ENCODE measurements around the gene CTNNA1.

The CTNNA1 gene

DNA sequence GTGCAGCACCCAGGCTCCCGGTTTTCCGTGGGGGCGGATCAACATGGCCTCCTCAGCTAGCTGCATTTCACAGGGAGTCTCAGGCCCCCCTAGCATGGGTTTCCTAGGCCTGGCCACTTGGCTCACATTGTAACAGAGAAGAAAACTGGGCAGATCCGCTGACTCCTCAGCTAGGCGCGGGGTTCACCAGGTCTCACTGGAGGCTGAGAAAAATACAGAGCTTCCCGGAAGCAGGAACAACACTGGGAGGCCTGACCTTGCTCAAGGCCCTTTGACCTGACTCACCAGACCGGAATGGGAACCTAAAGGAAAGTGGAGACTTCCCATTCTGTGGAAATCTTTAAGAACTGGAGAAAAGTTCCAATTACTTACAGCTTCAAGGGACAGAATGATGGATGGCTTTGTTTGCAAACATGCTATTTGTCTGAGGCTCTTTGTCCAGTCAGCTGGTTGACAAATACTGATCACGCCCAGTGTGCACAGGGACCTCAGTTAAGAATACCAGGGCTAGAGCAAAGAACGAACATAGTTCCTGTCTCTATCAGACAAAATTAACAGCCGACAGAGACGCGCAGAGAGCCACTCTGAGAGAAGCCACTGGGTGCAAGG, 210.6 kb downstream of the CTNNA1 start:
- no peak for DNase-seq

DNA sequence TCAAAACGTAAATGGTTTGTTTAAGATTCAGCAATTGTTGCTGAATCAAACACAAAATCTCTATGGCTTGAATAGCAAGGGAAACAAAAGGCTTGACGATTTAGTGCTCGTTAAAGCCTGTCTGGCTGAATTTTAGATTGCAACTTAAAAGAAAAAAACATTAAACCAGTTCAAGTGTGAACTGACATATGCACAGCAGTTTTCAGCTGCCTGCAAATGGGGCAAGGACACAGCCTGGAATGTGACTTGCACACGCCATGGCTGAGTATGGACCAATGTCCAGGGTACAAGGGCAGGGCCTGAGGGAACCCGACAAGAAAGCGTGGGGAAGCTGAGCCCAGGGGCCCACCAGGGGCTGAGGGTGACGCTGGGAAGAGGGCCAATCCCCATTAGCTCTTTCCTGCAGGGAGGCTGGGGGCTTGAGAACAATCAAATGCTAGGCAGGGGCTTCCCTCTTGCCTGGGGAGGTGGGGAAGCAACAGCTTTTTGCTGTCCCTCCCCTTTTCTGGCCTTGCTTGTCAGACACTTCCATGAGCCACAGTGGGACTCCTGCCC, 211.5 kb downstream of the CTNNA1 start:
- no peak for DNase-seq

DNA sequence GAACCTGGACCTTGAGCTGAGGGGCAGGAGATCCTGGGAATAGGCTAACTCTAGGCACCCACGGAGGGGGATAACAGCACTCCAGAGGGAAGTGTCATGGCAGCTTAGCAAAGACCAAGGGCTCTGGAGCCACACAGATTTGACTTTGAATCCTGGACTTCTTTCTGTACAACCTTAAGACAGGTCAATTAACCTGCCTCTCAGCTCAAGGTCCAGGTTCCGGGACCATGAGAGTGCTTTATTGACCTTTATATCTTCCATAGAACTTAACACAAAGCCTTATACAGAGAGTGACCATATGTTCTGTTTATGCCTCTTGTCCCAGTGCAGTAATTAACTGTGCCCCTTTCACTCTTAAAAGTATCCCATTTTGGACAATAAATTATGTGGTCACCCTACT, 212.4 kb downstream of the CTNNA1 start:
- DNase-seq: no peak

DNA sequence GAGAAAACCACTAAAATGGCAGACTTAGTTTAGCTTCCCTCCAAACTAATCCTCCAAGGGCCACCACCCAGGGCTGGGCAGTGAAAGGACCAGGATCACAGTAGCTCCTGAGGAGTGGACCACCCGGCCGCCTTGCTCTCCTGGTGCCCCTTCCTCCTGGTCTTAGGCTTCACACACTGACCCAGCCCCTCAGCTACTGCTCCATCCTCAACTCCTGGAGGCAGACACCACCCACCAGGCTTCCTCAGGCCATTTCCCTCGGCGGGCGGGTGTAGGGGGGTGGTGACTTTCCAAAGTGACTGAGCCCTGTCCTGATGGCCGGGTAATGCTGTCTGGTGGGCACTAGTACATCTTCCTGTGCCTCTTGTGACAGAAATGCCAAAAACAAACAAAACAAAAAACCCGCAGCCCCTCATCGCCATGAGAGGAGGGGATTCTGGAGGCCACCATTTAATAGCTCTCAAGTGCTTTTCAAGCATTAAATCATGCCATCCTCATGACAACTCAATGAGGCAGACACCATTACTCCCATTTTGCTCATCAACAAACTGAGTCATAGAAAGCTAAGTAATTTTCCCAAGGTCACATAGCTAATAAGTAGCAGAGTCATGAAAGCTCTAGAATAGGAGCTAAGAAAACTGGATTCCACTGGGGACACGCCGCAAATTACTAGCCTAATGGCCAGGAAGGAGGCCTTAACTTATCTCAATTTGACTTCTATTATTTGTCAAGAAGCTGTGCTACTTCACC, 213.2 kb downstream of the CTNNA1 start:
- DNase-seq: no peak

DNA sequence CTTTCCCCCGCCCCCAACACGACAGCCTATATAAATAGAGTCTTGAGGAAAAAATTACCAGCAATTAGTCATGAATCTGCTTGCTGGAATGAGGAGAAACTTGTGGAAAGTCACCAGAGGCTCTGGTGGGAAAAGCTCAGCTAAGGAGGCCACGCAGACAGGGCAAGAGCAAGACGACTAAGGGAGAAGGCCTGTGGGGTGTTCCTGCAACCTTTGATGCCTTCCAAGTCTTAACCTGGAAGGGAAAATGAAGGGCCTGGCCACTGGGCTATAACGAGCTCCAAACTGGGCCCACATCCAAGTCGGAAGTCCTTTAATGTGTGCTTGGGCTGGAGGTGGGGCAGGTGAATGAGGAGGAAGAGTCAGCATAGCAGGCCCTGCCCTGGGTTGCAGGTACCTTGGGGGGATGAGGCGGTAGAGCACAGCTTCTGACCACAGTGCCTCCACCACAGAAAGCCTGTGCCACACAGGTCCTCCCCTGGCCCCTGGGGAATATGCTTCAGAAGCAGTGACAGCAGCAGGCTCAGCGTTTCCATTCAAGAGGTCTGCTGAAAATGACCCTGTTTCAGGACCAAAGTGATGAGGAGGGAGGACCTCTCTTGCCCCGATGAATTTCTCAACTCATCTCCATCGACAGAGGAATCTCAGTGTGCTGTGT, 214.7 kb downstream of the CTNNA1 start:
- no peak for DNase-seq

DNA sequence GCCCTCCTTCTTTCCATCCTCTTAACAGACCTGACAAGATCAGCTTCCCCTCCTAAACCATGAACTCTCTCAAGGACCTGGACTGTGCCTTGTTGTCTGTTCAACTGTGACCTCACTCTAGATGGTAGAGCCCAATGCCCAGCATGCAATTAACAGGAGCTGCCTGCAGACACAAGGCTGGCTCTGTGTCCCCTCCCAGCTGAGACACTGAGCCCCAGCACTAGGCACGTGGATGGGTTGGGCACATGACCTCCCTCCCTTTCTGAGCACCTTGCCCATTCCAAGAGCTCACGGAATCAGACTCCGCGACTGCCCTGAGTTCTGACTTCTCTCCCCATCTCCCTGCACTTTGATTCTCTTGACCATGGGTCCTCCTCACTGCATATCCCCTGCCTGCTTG, 215.4 kb downstream of the CTNNA1 start:
- peak in 18 of 56 donors; percentile 19 to 77 (median 35) for DNase-seq

DNA sequence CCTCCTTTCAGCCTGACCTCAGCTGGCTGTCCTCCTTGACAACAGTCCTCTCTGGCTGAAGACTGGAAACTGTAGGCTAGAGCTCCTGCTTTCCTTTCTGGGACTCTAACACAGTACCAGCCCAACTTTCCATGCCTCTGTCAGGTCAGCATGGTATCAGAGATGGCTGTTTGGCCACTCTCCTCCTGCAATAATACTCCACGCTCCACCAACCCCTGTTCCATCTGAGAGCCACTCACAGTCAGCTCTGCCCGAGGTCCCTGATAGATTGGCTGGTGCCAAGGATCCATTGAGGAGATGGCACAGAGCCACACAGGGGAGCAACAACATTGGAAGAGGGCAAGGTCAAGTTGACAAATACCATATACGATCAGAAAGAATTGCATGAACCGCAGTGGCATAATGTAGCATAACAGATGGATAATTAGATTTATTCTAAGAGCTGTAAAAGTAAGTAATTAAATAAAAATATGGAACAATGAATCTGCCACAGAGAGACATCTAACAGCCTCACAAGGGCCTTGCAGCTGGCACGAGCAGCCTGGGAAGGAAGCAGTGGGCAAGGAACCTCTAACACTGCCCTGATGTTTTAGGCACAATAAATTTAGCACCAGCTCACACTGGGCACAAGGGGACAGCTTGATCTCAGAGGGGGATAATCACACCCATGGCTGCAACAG, 216.2 kb downstream of the CTNNA1 start:
- no peak for DNase-seq

DNA sequence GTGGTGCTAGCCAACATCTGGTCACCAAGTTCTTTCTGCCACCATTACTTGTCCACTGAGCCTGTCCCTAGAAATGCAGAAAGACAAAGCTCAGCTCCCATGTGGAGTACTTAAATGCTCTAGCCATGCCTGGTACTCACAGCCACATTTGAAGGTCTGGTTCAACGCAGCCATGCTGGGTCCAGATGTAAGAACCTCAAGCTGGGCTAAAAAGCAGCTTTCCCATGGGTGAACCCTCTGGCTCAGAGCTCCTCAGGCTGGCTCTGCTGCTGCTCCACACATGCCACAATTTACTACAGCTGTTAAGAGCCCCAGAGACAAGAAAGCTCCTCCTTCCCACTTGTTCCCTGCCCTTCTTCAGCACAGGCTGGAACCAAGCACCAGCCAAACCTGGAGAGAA, 219.0 kb downstream of the CTNNA1 start:
- DNase-seq: no peak

DNA sequence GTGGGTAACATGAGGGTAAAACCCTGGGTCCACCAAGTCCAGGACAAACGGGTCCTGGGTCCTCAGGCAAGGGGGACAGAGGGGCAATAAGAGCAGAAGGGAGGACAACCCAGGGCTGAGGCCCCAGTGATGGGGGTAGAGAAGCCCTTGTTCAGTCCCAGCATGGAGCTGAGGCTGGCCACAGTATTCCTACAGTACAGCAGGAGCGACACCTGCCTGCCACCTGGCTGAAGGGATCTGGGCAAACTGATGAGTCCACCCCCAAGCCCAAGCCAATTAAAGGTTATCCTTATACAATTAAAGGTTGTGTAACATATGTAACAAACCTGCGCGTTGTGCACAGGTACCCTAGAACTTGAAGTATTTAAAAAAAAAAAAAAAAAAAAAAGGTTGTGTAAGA, 219.6 kb downstream of the CTNNA1 start:
- DNase-seq: no peak

DNA sequence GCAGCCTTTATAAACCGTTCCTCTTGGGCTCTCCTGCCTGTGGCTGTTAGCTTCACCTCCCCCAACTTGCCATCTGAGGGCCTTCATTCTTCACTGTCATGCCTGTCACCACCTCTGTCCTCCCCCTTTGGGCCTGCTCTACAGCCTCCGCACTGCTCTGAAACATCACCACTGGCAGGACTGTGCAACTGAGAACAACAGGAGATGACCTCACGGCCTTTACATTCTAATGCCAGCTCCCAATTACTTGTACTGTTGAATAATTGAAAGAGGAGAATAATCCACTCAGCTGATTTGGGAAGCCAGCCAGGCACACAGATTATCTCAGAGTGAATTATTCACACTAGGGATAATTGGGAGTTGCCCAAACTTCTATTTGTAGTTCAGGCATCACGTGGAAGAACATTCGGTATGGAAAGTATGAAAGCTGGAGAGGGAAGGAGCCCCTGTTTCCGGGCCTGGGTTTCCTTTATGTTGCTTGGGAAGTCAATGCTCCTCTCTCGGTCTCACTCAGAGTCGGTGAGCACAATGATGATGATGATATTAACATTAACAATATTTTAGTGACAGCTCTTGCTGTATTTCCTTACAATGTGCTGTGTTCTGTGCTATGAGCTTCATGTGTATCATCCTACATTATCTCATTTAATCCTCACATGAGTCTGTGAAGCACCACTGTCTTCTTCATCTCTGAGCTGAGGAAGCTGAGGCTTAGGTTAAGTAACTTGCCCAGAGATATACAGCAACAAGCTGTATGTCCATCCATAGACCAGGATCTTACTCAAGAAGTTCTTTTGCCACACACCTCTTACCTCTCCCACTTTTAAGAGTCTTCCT, 221.2 kb downstream of the CTNNA1 start:
- peak in 37 of 56 donors; percentile 25 to 91 (median 47) for DNase-seq

DNA sequence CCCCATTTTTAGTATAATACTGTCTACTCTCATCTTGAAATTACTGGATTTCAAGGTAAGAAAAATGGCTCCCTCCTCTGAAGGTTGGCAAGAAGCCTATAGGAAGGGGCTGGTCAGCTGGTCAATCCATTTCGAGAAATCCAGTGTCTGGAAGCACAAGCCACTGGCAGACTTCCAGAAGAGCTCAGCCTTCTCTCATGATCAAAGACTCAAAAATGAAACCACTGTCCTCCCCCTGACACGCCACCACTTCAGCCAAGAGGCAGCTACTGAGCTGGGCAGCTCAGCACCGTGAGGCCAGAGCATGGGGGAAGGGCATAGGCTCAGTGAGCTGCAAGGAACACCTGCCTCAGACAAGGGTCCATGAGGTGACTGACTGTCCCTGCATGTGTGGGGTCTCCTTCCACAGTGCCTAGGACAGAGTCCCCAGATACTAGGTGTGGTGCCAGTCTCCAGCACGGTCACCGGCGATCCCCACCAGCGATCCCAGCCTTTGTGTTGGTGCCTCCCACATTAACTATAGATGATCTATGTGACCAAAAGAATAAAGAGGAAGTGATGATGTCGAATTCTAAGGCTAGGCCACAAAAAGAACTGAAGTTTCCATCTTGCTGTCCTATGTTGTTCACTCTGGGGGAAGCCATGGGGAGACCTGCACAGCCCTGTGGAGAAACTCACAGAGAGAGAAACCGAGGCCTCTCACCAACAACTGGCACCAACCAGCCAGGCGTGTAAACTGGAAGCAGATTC, 222.0 kb downstream of the CTNNA1 start:
- peak in 25 of 56 donors; percentile 14 to 78 (median 33) for DNase-seq

DNA sequence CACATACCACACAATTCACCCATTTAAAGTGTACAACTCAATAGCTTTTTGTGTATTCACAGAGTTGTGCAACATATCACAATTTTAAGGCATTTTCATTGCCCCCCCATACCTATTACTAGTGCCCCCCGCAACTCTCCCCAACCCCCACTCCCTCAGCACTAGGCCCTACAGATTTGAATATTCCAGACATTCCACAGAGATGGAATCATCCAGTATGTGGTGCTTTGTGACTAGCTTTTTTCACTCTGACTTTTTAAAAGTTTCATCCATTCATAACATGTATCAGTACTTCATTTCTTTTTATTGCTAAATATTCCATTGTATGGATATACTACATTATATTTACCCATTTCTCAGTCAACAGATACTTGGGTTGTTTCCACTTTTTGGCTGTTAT, 224.9 kb downstream of the CTNNA1 start:
- DNase-seq: no peak

DNA sequence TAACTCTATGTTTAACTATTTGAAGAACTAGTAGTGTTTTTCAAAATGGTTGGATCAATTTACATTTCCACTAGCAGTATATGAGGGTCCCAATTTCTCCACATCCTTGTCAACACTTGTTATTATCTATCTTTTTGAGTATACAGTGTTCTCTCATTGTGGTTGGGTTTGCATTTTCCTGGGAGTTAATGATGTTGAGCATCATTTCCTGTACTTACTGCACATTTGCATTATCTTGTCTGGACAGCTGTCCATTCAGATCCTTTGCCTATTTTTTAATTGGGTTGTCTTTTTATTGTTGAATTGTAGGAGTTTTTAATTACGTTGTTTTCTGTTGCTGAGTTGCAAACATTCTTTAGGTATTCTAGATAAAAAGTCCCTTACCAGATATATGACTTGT, 225.4 kb downstream of the CTNNA1 start:
- no peak for DNase-seq

DNA sequence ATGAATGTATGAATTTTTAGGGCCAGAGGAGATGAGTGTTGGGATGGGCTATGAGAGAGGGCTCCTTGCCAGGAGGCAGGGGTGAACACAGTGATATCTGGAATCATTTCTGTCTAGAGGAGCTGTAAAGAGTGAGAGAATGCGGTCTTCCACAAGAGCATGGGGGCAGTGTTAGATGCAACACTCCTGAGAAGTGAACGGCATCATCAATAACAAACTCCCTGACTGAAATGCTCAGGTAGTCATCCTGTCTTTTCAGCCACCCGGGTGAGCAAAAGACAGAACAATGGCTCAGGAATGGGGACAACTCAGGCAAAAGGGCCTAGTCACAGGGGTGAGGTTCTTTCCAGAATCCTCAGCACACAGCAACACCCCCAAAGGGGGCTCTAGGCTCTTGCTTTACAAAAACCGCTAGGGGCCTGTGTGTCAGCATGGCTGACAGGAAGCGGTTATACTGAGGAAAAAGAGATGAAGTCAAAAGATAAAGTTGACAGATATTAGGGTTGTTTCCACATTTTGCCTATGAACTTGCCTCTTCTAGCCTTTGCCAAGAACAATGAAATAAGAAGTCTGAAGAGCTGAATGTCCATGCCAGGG, 226.6 kb downstream of the CTNNA1 start:
- no peak for DNase-seq

DNA sequence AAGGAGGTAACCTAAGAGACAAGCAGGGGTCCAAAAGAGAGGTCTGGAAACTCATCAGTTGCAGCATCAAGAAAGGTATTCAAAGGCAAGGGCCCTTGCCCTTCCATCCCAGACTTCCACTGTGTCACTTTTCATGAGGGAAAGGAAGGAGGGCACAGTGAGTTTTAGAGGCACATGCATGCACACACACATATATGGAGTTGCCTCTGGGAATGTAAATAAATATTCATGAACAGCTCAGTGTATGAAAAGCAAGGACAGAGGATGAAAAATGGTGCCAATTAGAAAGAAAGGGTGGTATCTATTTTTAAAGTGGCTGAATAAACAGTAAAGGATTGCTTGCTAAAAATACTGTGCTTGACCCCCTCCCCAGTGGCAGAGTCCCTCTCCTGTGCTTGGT, 227.2 kb downstream of the CTNNA1 start:
- DNase-seq: no peak

DNA sequence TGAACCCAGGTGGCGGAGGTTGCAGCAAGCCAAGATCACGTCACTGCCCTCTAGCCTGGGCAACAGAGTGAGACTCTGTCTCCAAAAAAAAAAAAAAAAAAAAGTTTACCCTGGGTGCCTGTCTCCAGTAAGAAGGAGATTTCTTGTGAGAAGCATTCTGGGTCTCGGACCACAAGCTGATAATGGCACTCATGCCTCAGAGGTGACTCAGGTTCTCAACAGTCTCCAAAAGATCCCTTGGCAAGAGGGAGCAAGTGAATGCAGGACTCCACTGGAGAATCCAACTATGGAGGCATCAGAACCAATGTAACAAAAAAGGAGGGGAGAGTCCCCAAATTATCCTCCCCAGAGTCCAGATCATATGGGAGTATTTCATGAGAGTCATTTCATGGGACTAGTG, 227.9 kb downstream of the CTNNA1 start:
- DNase-seq: no peak

DNA sequence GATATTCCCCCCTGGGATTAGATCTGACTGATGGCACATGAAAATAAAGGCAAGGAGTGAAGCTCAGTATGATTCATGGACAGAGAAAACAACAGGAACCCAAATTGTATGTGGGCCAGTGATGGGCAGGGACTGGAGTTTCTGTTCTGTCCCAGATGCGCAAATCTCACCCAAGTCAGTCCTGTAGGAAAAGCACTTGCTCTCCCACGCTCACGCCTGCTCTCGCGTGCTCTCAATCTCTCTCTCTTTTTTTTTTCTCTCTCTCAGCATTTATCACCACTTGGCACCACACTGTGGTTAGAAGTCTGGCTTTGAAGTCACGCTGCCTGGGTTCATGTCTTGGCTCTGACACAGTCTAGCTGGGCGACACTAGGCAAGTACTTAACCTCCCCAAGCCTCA, 228.4 kb downstream of the CTNNA1 start:
- no peak for DNase-seq

DNA sequence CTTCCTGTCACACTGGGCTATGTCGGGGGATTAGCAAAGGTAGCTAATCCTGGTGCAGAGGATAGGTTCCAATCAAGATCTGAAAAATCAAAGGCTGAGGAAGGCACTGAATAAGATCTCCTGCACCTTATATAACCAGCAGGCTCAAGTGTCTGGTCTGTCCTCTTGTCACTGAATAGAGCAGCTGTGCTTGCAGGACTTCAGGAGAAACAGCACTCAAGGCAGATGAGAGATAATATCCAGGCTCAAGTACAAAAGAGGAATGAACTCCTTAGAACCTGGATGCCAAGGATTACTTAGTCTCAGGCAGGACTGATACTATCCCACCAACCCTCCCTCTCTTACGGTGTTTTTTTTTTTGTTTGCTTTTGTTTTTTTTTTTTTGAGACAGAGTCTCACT, 230.8 kb downstream of the CTNNA1 start:
- no peak for DNase-seq
